ENCODE results near the gene DNLZ.

DNA sequence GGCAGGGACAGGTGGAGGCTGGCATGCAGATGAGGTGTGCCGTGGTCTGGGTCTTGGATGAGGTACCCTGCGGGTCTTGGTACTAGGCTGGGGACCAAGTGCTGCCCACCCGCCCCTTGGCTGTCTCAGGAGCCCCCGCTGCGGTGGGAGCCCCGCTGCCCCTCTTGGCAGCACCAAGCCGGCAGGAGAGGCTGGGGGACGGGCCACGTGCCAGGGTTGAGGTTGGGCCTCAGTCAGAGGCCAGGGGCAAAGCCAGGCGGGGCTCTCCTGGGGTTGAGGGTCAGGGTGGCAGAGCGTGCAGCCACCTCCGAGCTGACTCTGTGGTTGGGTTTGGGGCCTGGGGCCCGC is 8.0 kb upstream of the DNLZ start:
- TF ChIP-seq, protein P1, sequence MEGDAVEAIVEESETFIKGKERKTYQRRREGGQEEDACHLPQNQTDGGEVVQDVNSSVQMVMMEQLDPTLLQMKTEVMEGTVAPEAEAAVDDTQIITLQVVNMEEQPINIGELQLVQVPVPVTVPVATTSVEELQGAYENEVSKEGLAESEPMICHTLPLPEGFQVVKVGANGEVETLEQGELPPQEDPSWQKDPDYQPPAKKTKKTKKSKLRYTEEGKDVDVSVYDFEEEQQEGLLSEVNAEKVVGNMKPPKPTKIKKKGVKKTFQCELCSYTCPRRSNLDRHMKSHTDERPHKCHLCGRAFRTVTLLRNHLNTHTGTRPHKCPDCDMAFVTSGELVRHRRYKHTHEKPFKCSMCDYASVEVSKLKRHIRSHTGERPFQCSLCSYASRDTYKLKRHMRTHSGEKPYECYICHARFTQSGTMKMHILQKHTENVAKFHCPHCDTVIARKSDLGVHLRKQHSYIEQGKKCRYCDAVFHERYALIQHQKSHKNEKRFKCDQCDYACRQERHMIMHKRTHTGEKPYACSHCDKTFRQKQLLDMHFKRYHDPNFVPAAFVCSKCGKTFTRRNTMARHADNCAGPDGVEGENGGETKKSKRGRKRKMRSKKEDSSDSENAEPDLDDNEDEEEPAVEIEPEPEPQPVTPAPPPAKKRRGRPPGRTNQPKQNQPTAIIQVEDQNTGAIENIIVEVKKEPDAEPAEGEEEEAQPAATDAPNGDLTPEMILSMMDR (conservative IDR thresholded peaks at IDR 0.05; ENCODE audit: low read length), result no peak
- no peak for TF ChIP-seq EZH2phosphoT487 (IDR thresholded peaks at IDR 0.05; ENCODE audit: borderline replicate concordance, low read depth, low read length)
